Caco-2 (cell line): ENCODE results near the gene JAG1. TPM values are rescaled to one million over a fixed set of nuclear protein-coding genes. Genes with fewer than 3 reads are reported as not detected.

Experiments
- BruUV-seq: library from RNA; stranded (reverse); fragments of 400-500 nt; replicated peaks from 2 replicates; lab custom pipeline; 2021; lab: Mats Ljungman, UMichigan
- CTCF ChIA-PET: fragments of 300-600 bp; sonication (Branson Sonifier 250); formaldehyde crosslinking; loops from one replicate; lab custom pipeline; 2022; ENCODE audit warnings: antibody characterized with exemption; lab: Charles Lee
- POLR2A ChIA-PET: fragments of 300-600 bp; sonication (Branson Sonifier 250); formaldehyde crosslinking; loops from one replicate; lab custom pipeline; 2022; ENCODE audit warnings: antibody characterized with exemption; lab: Charles Lee
- DNase-seq, 2 experiments: peaks; one replicate each; pipeline versions ENCODE4 v3.0.0 to v3.0.0-alpha.2; 2020 to 2022
- H3K27me3 ChIP-seq: replicated peaks from 2 replicates; pipeline ENCODE4 v1.6.0; 2011; ENCODE audit warnings: low read length; ENCODE audit not compliant: control insufficient read depth, insufficient read depth
- H3K36me3 ChIP-seq: 2 replicates; pipeline ENCODE4 v1.5.1; 2011; ENCODE audit warnings: low read length; ENCODE audit not compliant: control insufficient read depth, insufficient read depth
- H3K4me1 ChIP-seq: fragments of 250-450 bp; sonication (Bioruptor Pico); 2 replicates; pipeline ENCODE4 v1.5.1; 2020; ENCODE audit warnings: mild to moderate bottlenecking
- H3K4me3 ChIP-seq: 2 replicates; pipeline ENCODE4 v1.5.1; 2011; ENCODE audit warnings: low read depth, mild to moderate bottlenecking, control low read depth, low read length
- H3K9me3 ChIP-seq: fragments of 250-450 bp; sonication (Bioruptor Pico); 2 replicates; pipeline ENCODE4 v1.5.1; 2020; ENCODE audit warnings: mild to moderate bottlenecking, moderate library complexity
- H3K27ac Mint-ChIP-seq: one replicate; pipeline ENCODE4 v1.8.0; 2022; ENCODE audit warnings: mixed read lengths; ENCODE audit not compliant: unreplicated experiment
- H3K27me3 Mint-ChIP-seq: one replicate; pipeline ENCODE4 v1.8.0; 2022; ENCODE audit warnings: mixed read lengths; ENCODE audit not compliant: insufficient read depth, unreplicated experiment
- H3K36me3 Mint-ChIP-seq: one replicate; pipeline ENCODE4 v1.8.0; 2022; ENCODE audit warnings: mild to moderate bottlenecking, mixed read lengths; ENCODE audit not compliant: insufficient read depth, unreplicated experiment
- H3K4me1 Mint-ChIP-seq: one replicate; pipeline ENCODE4 v1.8.0; 2022; ENCODE audit warnings: low read depth, mixed read lengths; ENCODE audit not compliant: unreplicated experiment
- H3K4me3 Mint-ChIP-seq: one replicate; pipeline ENCODE4 v1.8.0; 2022; ENCODE audit warnings: mild to moderate bottlenecking, moderate library complexity, mixed read lengths; ENCODE audit not compliant: unreplicated experiment
- H3K9me3 Mint-ChIP-seq: one replicate; pipeline ENCODE4 v1.8.0; 2022; ENCODE audit warnings: mixed read lengths; ENCODE audit not compliant: unreplicated experiment
- CTCF ChIP-seq, 2 experiments: fragments of 200-600 bp in 1 of 2; IDR thresholded peaks; 1 replicate in 1 of 2; 2 replicates in 1 of 2; pipeline versions ENCODE4 v1.5.1 to v1.8.0; 2011 to 2022; ENCODE audit warnings: antibody characterized with exemption in 1 of 2, control low read depth in 1 of 2, inconsistent platforms in 1 of 2, low read depth in 1 of 2, low read length in 1 of 2, mild to moderate bottlenecking in 1 of 2, moderate library complexity in 1 of 2; ENCODE audit not compliant: insufficient read depth in 1 of 2, severe bottlenecking in 1 of 2, unreplicated experiment in 1 of 2
- intact Hi-C: fragments of 100-400 bp; cut with micrococcal nuclease; formaldehyde crosslinking; loops from one replicate; pipeline ENCODE4 v1.10.0; 2022; ENCODE audit not compliant: unreplicated experiment
- total RNA-seq: library from RNA; stranded (reverse); gene quantifications from 2 replicates; pipeline ENCODE4 v1.2.3, GENCODE V29; 2022

The JAG1 gene
- total RNA-seq, 1 experiment from 2014 or later, result 69.8 TPM

GRCh38 chr20:10639737-10640556, 33.9 kb downstream of the JAG1 start:
- intact Hi-C loops, result no loop called here
- no peak overlapping the region for H3K4me3 Mint-ChIP-seq
- no TSS peak for BruUV-seq

GRCh38 chr20:10639077-10639736, 34.6 kb downstream of the JAG1 start:
- H3K36me3 ChIP-seq, result peaks cover 11% of the 10 kb centered on the region
- TF ChIP-seq CTCF (IDR thresholded peaks at IDR 0.05; ENCODE audit: insufficient read depth in 1 of 2, low read depth in 1 of 2, low read length in 1 of 2, severe bottlenecking in 1 of 2, unreplicated experiment in 1 of 2), result no peak
- Mint-ChIP-seq H3K27me3 (no peaks in the 10 kb centered on the region), H3K4me1 (no peaks in the 10 kb centered on the region), H3K36me3 (peaks cover 80% of the 10 kb centered on the region), H3K9me3 (no peaks in the 10 kb centered on the region), H3K4me3 (no peak overlapping the region), H3K27ac (peak overlapping the region; percentile 13)
- H3K4me1 ChIP-seq, result no peaks in the 10 kb centered on the region
- H3K27me3 ChIP-seq, result no peaks in the 10 kb centered on the region
- BruUV-seq, result no TSS peak
- no peak overlapping the region for H3K4me3 ChIP-seq
- intact Hi-C loops, result no loop called here
- ChIA-PET POLR2A (no interaction called here), CTCF (no interaction called here)
- DNase-seq, result no peak
- H3K9me3 ChIP-seq, result no peaks in the 10 kb centered on the region

More at GRCh38 chr20:10639737-10640556, 33.9 kb downstream of the JAG1 start:
- CTCF ChIA-PET, result no interaction called here
- no peak for DNase-seq
- no peaks in the 10 kb centered on the region for H3K4me1 Mint-ChIP-seq
- H3K9me3 ChIP-seq, result no peaks in the 10 kb centered on the region
- H3K27ac Mint-ChIP-seq, result peak overlapping the region; percentile 13
- H3K36me3 ChIP-seq, result peaks cover 14% of the 10 kb centered on the region
- H3K4me3 ChIP-seq, result no peak overlapping the region
- H3K27me3 Mint-ChIP-seq, result no peaks in the 10 kb centered on the region
- H3K4me1 ChIP-seq, result no peaks in the 10 kb centered on the region
- H3K36me3 Mint-ChIP-seq, result peaks cover 87% of the 10 kb centered on the region
- H3K27me3 ChIP-seq, result no peaks in the 10 kb centered on the region
- POLR2A ChIA-PET, result no interaction called here
- no peak for TF ChIP-seq CTCF (IDR thresholded peaks at IDR 0.05; ENCODE audit: insufficient read depth in 1 of 2, low read depth in 1 of 2, low read length in 1 of 2, severe bottlenecking in 1 of 2, unreplicated experiment in 1 of 2)
- H3K9me3 Mint-ChIP-seq, result no peaks in the 10 kb centered on the region

- H3K4me1 ChIP-seq, result 0 out of 2 replicates have a peak, but pooled peaks cover 6% of the 10 kb centered on the region
- POLR2A ChIA-PET, result interaction anchor here (0.5 kb wide), 1 partner anchor 32 kb away, joined by 4 read pairs; no protein-coding TSS in a partner anchor
Observed at GRCh38 chr20:10637563-10637962, 36.2 kb downstream of the JAG1 start.

More at GRCh38 chr20:10637563-10637962, 36.2 kb downstream of the JAG1 start:
- Mint-ChIP-seq H3K4me1 (peaks cover 8% of the 10 kb centered on the region), H3K27me3 (no peaks in the 10 kb centered on the region), H3K9me3 (no peaks in the 10 kb centered on the region), H3K4me3 (no peak overlapping the region), H3K36me3 (peaks cover 63% of the 10 kb centered on the region), H3K27ac (no peak overlapping the region)
- no peaks in the 10 kb centered on the region for H3K27me3 ChIP-seq
- no peak overlapping the region for H3K4me3 ChIP-seq
- no peak for DNase-seq
- peaks cover 10% of the 10 kb centered on the region for H3K36me3 ChIP-seq
- CTCF ChIA-PET, result no interaction called here
- no peaks in the 10 kb centered on the region for H3K9me3 ChIP-seq
- intact Hi-C loops, result loop anchor here (2.0 kb wide), 1 partner anchor 85 kb away; no protein-coding TSS in a partner anchor
- BruUV-seq, result no TSS peak
- TF ChIP-seq CTCF (IDR thresholded peaks at IDR 0.05; ENCODE audit: insufficient read depth in 1 of 2, low read depth in 1 of 2, low read length in 1 of 2, severe bottlenecking in 1 of 2, unreplicated experiment in 1 of 2), result no peak
